ENCODE data around the gene DDX6.

GRCh38 chr11:118820412-118821357 is 29.7 kb upstream of the DDX6 start:
- TF ChIP-seq POLR2A (IDR thresholded peaks at IDR 0.05), result no peak
- no peak for TF ChIP-seq EP300 (IDR thresholded peaks at IDR 0.05)
- no peak for TF ChIP-seq CTCF (IDR thresholded peaks at IDR 0.05)
